GM21737 (cell line): ENCODE data around the gene RAD51B.

Experiments used
- ATAC-seq: cut with Tn5 transposase; IDR thresholded peaks from one replicate; pipeline ENCODE4 v1.9.1; 2021; ENCODE audit warnings: mild to moderate bottlenecking, moderate library complexity; ENCODE audit not compliant: unreplicated experiment

Gene RAD51B

GRCh38 chr14:68593806-68594536, 774.4 kb downstream of the RAD51B start:
- no peak for ATAC-seq

- no peak for ATAC-seq
Observed at GRCh38 chr14:68594737-68595380, 775.3 kb downstream of the RAD51B start.

GRCh38 chr14:68596211-68596610, 776.6 kb downstream of the RAD51B start:
- no peak for ATAC-seq

- ATAC-seq = no peak
Observed at GRCh38 chr14:68596701-68597100, 777.1 kb downstream of the RAD51B start.

GRCh38 chr14:68598089-68598488, 778.5 kb downstream of the RAD51B start:
- ATAC-seq = no peak

GRCh38 chr14:68598621-68599447, 779.3 kb downstream of the RAD51B start:
- no peak for ATAC-seq

- no peak for ATAC-seq
Observed at GRCh38 chr14:68599896-68600610, 780.5 kb downstream of the RAD51B start.

GRCh38 chr14:68602507-68602906, 782.9 kb downstream of the RAD51B start:
- no peak for ATAC-seq

GRCh38 chr14:68603533-68604360, 784.2 kb downstream of the RAD51B start:
- ATAC-seq = no peak

- no peak for ATAC-seq
Observed at GRCh38 chr14:68604361-68604730, 784.8 kb downstream of the RAD51B start.

- no peak for ATAC-seq
Observed at GRCh38 chr14:68604822-68605221, 785.2 kb downstream of the RAD51B start.

- ATAC-seq = no peak
Observed at GRCh38 chr14:68606176-68606575, 786.6 kb downstream of the RAD51B start.

GRCh38 chr14:68606644-68607043, 787.1 kb downstream of the RAD51B start:
- no peak for ATAC-seq

- no peak for ATAC-seq
Observed at GRCh38 chr14:68607081-68607866, 787.7 kb downstream of the RAD51B start.

GRCh38 chr14:68607867-68608573, 788.4 kb downstream of the RAD51B start:
- no peak for ATAC-seq

- no peak for ATAC-seq
Observed at GRCh38 chr14:68608574-68608962, 789.0 kb downstream of the RAD51B start.

GRCh38 chr14:68609012-68609411, 789.4 kb downstream of the RAD51B start:
- ATAC-seq = no peak

- ATAC-seq = no peak
Observed at GRCh38 chr14:68610251-68610793, 790.7 kb downstream of the RAD51B start.

GRCh38 chr14:68611599-68611998, 792.0 kb downstream of the RAD51B start:
- no peak for ATAC-seq
